ENCODE measurements around the gene PLA2G1B.
A peak's percentile ranks its signal among the peaks of the same experiment; 100 is the strongest.

Gene PLA2G1B

DNA sequence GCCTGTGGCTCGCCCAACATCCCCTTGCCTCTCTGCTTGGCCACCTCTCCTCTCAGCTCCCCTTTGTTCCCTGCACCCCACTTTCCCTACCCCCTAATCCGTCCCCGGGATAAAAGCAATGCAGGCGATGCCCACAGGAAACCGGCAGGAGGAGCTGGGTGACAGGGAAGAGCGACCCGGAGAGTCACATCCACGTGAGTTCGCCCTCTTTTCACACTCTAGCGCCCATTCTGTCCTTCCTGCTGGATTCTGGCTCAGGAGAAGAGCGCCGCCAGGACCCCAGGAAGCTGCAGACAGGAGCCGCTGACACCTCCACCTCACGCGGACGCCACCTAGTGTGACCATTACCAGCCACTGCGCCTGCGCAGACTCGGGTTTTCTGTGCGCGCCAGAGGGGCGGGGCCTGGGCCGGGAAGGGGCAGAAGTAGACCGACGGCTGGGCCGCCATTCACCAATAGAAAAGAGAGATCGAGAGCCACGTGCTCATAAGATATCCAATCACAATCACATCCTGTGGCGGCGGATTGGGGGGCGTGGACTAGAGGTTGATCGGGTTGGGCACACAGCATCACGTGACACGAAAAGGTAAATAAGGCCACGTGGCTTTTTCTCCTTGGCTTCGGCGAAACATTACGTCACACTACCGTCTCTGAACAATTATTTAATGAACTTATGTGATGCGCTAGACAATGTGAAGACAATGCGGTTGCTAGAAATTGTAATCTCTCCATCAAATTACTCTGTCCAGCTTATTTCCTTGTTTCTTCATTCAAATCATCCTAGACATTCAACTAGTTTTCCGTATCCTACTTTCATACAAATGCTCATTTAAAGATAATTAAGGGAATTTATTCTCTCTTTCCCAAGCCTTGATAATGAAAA, 10.1 kb downstream of the PLA2G1B start:
- in situ Hi-C loops (cut with HindIII; ENCODE audit: low sequenced_read_pairs), result no loop called here
- TF ChIP-seq CTCF (IDR thresholded peaks at IDR 0.05; ENCODE audit: low read depth, low read length, missing control alignments), result peak; percentile 77
- peak overlapping the region; percentile 52 for H3K4me3 ChIP-seq (ENCODE audit: low read depth, low read length)
- DNase-seq (ENCODE audit: low read depth), result peak; percentile 98

GRCh38 chr12:120316798-120317223, 10.8 kb downstream of the PLA2G1B start:
- no peak for DNase-seq (ENCODE audit: low read depth)
- TF ChIP-seq CTCF (IDR thresholded peaks at IDR 0.05; ENCODE audit: low read depth, low read length, missing control alignments), result no peak
- in situ Hi-C loops (cut with HindIII; ENCODE audit: low sequenced_read_pairs), result no loop called here
- peak overlapping the region; percentile 52 for H3K4me3 ChIP-seq (ENCODE audit: low read depth, low read length)

DNA sequence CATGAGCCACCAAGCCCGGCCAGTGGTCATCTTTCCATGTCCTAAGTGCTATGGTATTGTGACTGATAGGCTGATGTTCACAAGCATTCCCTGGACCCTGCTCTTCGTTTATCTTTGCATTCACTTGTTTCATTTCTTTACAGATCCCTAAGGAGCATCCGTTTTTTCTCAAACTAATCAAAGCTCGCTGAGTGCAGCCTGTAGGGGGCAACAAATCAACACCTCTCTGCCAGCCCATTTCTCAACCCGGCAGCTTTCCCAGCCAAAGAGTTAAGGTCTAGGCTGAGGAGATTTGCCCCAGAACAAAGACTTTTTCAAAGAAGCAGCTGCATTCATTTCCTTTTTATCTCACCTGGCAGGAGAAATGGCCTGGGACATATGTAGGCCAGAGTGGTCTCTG, 13.4 kb downstream of the PLA2G1B start:
- DNase-seq (ENCODE audit: low read depth), result no peak
- in situ Hi-C loops (cut with HindIII; ENCODE audit: low sequenced_read_pairs), result no loop called here
- no peak overlapping the region for H3K4me3 ChIP-seq (ENCODE audit: low read depth, low read length)
- TF ChIP-seq CTCF (IDR thresholded peaks at IDR 0.05; ENCODE audit: low read depth, low read length, missing control alignments), result no peak

- peak; percentile 92 for DNase-seq (ENCODE audit: low read depth)
- TF ChIP-seq CTCF (IDR thresholded peaks at IDR 0.05; ENCODE audit: low read depth, low read length, missing control alignments), result peak; percentile 92
- peak within 1 kb of the TSS; percentile 78 for H3K4me3 ChIP-seq (ENCODE audit: low read depth, low read length)
- in situ Hi-C loops (cut with HindIII; ENCODE audit: low sequenced_read_pairs), result loop anchor here (10.0 kb wide), 1 partner anchor 77 kb away; no protein-coding TSS in a partner anchor
These were observed 25.4 kb downstream of the PLA2G1B start, which contains the start of gene SIRT4 for GRCh38 chr12:120301962-120302815. TSS of gene SIRT4 (plus strand) at chr12:120302321. CDS start at chr12:120303562, 1,241 bp downstream.

DNA sequence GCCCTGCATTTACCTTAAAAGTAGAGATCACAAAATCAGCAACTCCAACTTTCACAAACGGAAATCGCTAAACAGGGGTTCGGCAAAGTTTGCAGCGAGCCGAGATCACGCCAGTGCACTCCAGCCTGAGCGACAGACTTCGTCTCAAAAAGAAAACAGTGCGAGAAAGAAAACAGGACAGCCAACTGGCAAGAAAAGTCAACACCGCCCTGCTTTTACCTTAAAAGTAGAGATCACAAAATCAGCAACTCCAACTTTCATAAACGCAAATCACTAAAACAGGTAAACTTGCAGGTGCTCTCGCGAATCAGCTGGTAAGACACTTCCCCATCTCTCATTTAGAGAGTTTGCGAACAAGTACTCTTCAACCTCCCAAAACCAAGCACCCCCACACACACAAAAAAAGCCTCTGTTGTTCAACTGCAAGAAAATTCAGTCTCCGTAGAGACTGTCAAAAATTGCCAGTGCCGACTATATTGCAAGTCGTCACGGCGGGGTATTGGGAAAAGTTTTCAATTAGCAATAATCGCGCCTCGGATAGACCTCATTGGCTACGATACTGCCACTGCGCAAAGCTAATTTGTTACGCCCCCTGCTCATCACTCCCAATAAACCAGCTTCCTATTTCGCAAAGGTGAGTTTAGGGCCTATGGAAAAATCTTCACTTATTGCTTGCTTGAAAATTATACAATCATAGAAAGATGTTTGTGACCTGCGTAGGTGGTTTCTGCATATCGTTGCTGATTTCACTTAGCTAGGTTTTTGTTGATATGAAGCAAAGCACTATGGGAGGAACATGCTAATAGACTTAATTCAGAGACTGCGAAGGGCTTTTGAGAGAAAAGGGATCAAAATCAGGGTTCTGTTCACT, 34.7 kb downstream of the PLA2G1B start, which contains the start of gene RNU4-1:
Gene RNU4-1 (minus strand): TSS at position 577 of the 871 bp plus-strand sequence.
- DNase-seq (ENCODE audit: low read depth), result peak; percentile 93
- in situ Hi-C loops (cut with HindIII; ENCODE audit: low sequenced_read_pairs), result no loop called here
- no peak for TF ChIP-seq CTCF (IDR thresholded peaks at IDR 0.05; ENCODE audit: low read depth, low read length, missing control alignments)

GRCh38 chr12:120292411-120292660, 35.2 kb downstream of the PLA2G1B start:
- no peak for DNase-seq (ENCODE audit: low read depth)
- no peak for TF ChIP-seq CTCF (IDR thresholded peaks at IDR 0.05; ENCODE audit: low read depth, low read length, missing control alignments)
- peak overlapping the region; percentile 53 for H3K4me3 ChIP-seq (ENCODE audit: low read depth, low read length)
- in situ Hi-C loops (cut with HindIII; ENCODE audit: low sequenced_read_pairs), result no loop called here

More for the DNA sequence above, 34.7 kb downstream of the PLA2G1B start, which contains the start of gene RNU4-1:
- H3K4me3 ChIP-seq (ENCODE audit: low read depth, low read length), result peak within 1 kb of the TSS; percentile 53

Measured in astrocyte of the cerebellum (primary cell).